ENCODE data around the gene PIAS1.
"Not testable (repeated sequence)": the region's sequence is repeated elsewhere in the genome, so short reads cannot be mapped to it uniquely, and the experiment has no call there.

The PIAS1 gene

GRCh38 chr15:68129072-68129471, 75.0 kb downstream of the PIAS1 start:
- DNase-seq: no peak

- DNase-seq: no peak
These were observed 76.7 kb downstream of the PIAS1 start for GRCh38 chr15:68130851-68131250.

GRCh38 chr15:68137096-68137495, 83.0 kb downstream of the PIAS1 start:
- DNase-seq: no peak

GRCh38 chr15:68143129-68143528, 89.0 kb downstream of the PIAS1 start:
- DNase-seq: no peak

GRCh38 chr15:68143785-68144184, 89.7 kb downstream of the PIAS1 start:
- DNase-seq: no peak

GRCh38 chr15:68145706-68146105, 91.6 kb downstream of the PIAS1 start:
- DNase-seq: no peak

GRCh38 chr15:68148039-68148438, 93.9 kb downstream of the PIAS1 start:
- no peak for DNase-seq

GRCh38 chr15:68149059-68149458, 94.9 kb downstream of the PIAS1 start:
- DNase-seq: peak; percentile 76

GRCh38 chr15:68150187-68150586, 96.1 kb downstream of the PIAS1 start:
- DNase-seq: no peak

GRCh38 chr15:68151277-68151676, 97.2 kb downstream of the PIAS1 start:
- DNase-seq: peak; percentile 44

GRCh38 chr15:68152342-68152741, 98.2 kb downstream of the PIAS1 start:
- no peak for DNase-seq

GRCh38 chr15:68154923-68155559, 100.9 kb downstream of the PIAS1 start:
- DNase-seq: peak; percentile 66

GRCh38 chr15:68157074-68157473, 103.0 kb downstream of the PIAS1 start:
- DNase-seq: no peak

- peak; percentile 21 for DNase-seq
These were observed 104.0 kb downstream of the PIAS1 start for GRCh38 chr15:68158046-68158628.

- DNase-seq: no peak
These were observed 109.1 kb downstream of the PIAS1 start for GRCh38 chr15:68163191-68163590.

- DNase-seq: no peak
These were observed 112.7 kb downstream of the PIAS1 start for GRCh38 chr15:68166847-68167246.

GRCh38 chr15:68172037-68172436, 117.9 kb downstream of the PIAS1 start:
- not testable (repeated sequence) for DNase-seq

GRCh38 chr15:68173119-68173518, 119.0 kb downstream of the PIAS1 start:
- DNase-seq: no peak

- DNase-seq: no peak
These were observed 121.4 kb downstream of the PIAS1 start for GRCh38 chr15:68175526-68175925.

- peak; percentile 26 for DNase-seq
These were observed 122.5 kb downstream of the PIAS1 start for GRCh38 chr15:68176601-68177000.

GRCh38 chr15:68177742-68178141, 123.6 kb downstream of the PIAS1 start:
- DNase-seq: no peak

GRCh38 chr15:68183616-68184315, 129.7 kb downstream of the PIAS1 start:
- peak; percentile 70 for DNase-seq

GRCh38 chr15:68184616-68185480, 130.7 kb downstream of the PIAS1 start:
- DNase-seq: no peak
